Activated T-helper 2 cell treated with anti-CD3 and anti-CD28 coated beads, Interferon-gamma antibody, Interleukin-2, Interleukin-4, amounts not matched to agents 10 μg/mL and 5 μg/mL and 100 μg/mL, durations not matched to agents 14 hours and 24 hours and 36 hours (primary cell): Measurements from ENCODE around the gene RUSC2. TPM values are rescaled to one million over a fixed set of nuclear protein-coding genes. Genes with fewer than 3 reads are reported as not detected.

ENCODE experiments used
- DNase-seq: peaks from one replicate; pipeline ENCODE4 v3.0.0; 2021; ENCODE audit warnings: low spot score
- H3K27ac Mint-ChIP-seq: one replicate; pipeline ENCODE4 v1.8.0; 2021; ENCODE audit warnings: mixed read lengths
- H3K27me3 Mint-ChIP-seq: one replicate; pipeline ENCODE4 v1.8.0; 2021; ENCODE audit warnings: low read depth, mixed read lengths
- H3K36me3 Mint-ChIP-seq: one replicate; pipeline ENCODE4 v1.8.0; 2021; ENCODE audit warnings: low read depth, mixed read lengths
- H3K4me1 Mint-ChIP-seq: one replicate; pipeline ENCODE4 v1.8.0; 2021; ENCODE audit warnings: low read depth, mixed read lengths
- H3K4me3 Mint-ChIP-seq: one replicate; pipeline ENCODE4 v1.8.0; 2021; ENCODE audit warnings: low read depth, mild to moderate bottlenecking, moderate library complexity, mixed read lengths
- H3K9me3 Mint-ChIP-seq: one replicate; pipeline ENCODE4 v1.8.0; 2021; ENCODE audit warnings: mixed read lengths
- intact Hi-C: fragments of 100-400 bp; cut with micrococcal nuclease; formaldehyde crosslinking; loops from one replicate; pipeline ENCODE4 v1.15.1; 2023
- total RNA-seq: library from RNA; stranded (reverse); gene quantifications from 2 replicates; pipeline ENCODE4 v1.2.3, GENCODE V29; 2022

The RUSC2 gene
- total RNA-seq, 1 donor from 2014 or later = 5.9 TPM

GRCh38 chr9:35499701-35500030 is 9.8 kb downstream of the RUSC2 start:
- no peak overlapping the region for H3K27ac Mint-ChIP-seq
- H3K9me3 Mint-ChIP-seq = peaks cover 17% of the 10 kb centered on the region
- H3K4me1 Mint-ChIP-seq = peaks cover 15% of the 10 kb centered on the region
- no peak overlapping the region for H3K4me3 Mint-ChIP-seq
- peaks cover 6% of the 10 kb centered on the region for H3K36me3 Mint-ChIP-seq
- H3K27me3 Mint-ChIP-seq = no peaks in the 10 kb centered on the region
- intact Hi-C loops = no loop called here
- DNase-seq = no peak

- intact Hi-C loops = no loop called here
- H3K4me3 Mint-ChIP-seq = no peak overlapping the region
- no peak for DNase-seq
- no peaks in the 10 kb centered on the region for H3K27me3 Mint-ChIP-seq
- no peak overlapping the region for H3K27ac Mint-ChIP-seq
- H3K4me1 Mint-ChIP-seq = peaks cover 13% of the 10 kb centered on the region
- H3K36me3 Mint-ChIP-seq = peaks cover 6% of the 10 kb centered on the region
- peaks cover 17% of the 10 kb centered on the region for H3K9me3 Mint-ChIP-seq
These were observed 10.3 kb downstream of the RUSC2 start for GRCh38 chr9:35500130-35500748.

- no peak overlapping the region for H3K4me3 Mint-ChIP-seq
- H3K4me1 Mint-ChIP-seq = peaks cover 5% of the 10 kb centered on the region
- H3K36me3 Mint-ChIP-seq = peaks cover 2% of the 10 kb centered on the region
- H3K27me3 Mint-ChIP-seq = peaks cover 5% of the 10 kb centered on the region
- H3K9me3 Mint-ChIP-seq = peaks cover 17% of the 10 kb centered on the region
- no peak for DNase-seq
- H3K27ac Mint-ChIP-seq = no peak overlapping the region
- intact Hi-C loops = no loop called here
These were observed 12.0 kb downstream of the RUSC2 start for GRCh38 chr9:35501946-35502345.

GRCh38 chr9:35506359-35506758 is 16.4 kb downstream of the RUSC2 start:
- H3K9me3 Mint-ChIP-seq = no peaks in the 10 kb centered on the region
- peaks cover 2% of the 10 kb centered on the region for H3K4me1 Mint-ChIP-seq
- DNase-seq = no peak
- no peak overlapping the region for H3K27ac Mint-ChIP-seq
- H3K36me3 Mint-ChIP-seq = no peaks in the 10 kb centered on the region
- no peak overlapping the region for H3K4me3 Mint-ChIP-seq
- intact Hi-C loops = no loop called here
- peaks cover 7% of the 10 kb centered on the region for H3K27me3 Mint-ChIP-seq

GRCh38 chr9:35508069-35508468 is 18.2 kb downstream of the RUSC2 start:
- intact Hi-C loops = no loop called here
- Mint-ChIP-seq H3K4me3 (no peak overlapping the region), H3K9me3 (no peaks in the 10 kb centered on the region), H3K4me1 (no peaks in the 10 kb centered on the region), H3K36me3 (no peaks in the 10 kb centered on the region), H3K27ac (no peak overlapping the region), H3K27me3 (peaks cover 10% of the 10 kb centered on the region)
- DNase-seq = no peak

GRCh38 chr9:35510383-35510753 is 20.5 kb downstream of the RUSC2 start:
- Mint-ChIP-seq H3K4me1 (no peaks in the 10 kb centered on the region), H3K27ac (no peak overlapping the region), H3K27me3 (peaks cover 10% of the 10 kb centered on the region), H3K9me3 (no peaks in the 10 kb centered on the region), H3K4me3 (no peak overlapping the region), H3K36me3 (no peaks in the 10 kb centered on the region)
- no peak for DNase-seq
- intact Hi-C loops = no loop called here

- Mint-ChIP-seq H3K9me3 (no peaks in the 10 kb centered on the region), H3K27ac (no peak overlapping the region), H3K4me1 (no peaks in the 10 kb centered on the region), H3K36me3 (no peaks in the 10 kb centered on the region), H3K4me3 (no peak overlapping the region), H3K27me3 (peaks cover 8% of the 10 kb centered on the region)
- intact Hi-C loops = no loop called here
- DNase-seq = no peak
These were observed 21.0 kb downstream of the RUSC2 start for GRCh38 chr9:35510754-35511428.

GRCh38 chr9:35511453-35511852 is 21.5 kb downstream of the RUSC2 start:
- H3K27me3 Mint-ChIP-seq = peaks cover 6% of the 10 kb centered on the region
- H3K36me3 Mint-ChIP-seq = no peaks in the 10 kb centered on the region
- no peak overlapping the region for H3K27ac Mint-ChIP-seq
- intact Hi-C loops = no loop called here
- DNase-seq = no peak
- no peaks in the 10 kb centered on the region for H3K4me1 Mint-ChIP-seq
- no peaks in the 10 kb centered on the region for H3K9me3 Mint-ChIP-seq
- H3K4me3 Mint-ChIP-seq = no peak overlapping the region

GRCh38 chr9:35515766-35516165 is 25.9 kb downstream of the RUSC2 start:
- DNase-seq = no peak
- Mint-ChIP-seq H3K27ac (no peak overlapping the region), H3K4me1 (no peaks in the 10 kb centered on the region), H3K9me3 (no peaks in the 10 kb centered on the region), H3K4me3 (no peak overlapping the region), H3K27me3 (peaks cover 3% of the 10 kb centered on the region), H3K36me3 (no peaks in the 10 kb centered on the region)
- intact Hi-C loops = no loop called here

GRCh38 chr9:35516479-35516878 is 26.6 kb downstream of the RUSC2 start:
- intact Hi-C loops = no loop called here
- H3K4me3 Mint-ChIP-seq = no peak overlapping the region
- H3K4me1 Mint-ChIP-seq = no peaks in the 10 kb centered on the region
- no peaks in the 10 kb centered on the region for H3K9me3 Mint-ChIP-seq
- peaks cover 3% of the 10 kb centered on the region for H3K27me3 Mint-ChIP-seq
- no peak for DNase-seq
- H3K27ac Mint-ChIP-seq = no peak overlapping the region
- no peaks in the 10 kb centered on the region for H3K36me3 Mint-ChIP-seq

GRCh38 chr9:35517131-35517530 is 27.2 kb downstream of the RUSC2 start:
- no peak for DNase-seq
- Mint-ChIP-seq H3K4me3 (no peak overlapping the region), H3K4me1 (no peaks in the 10 kb centered on the region), H3K27me3 (peaks cover 3% of the 10 kb centered on the region), H3K9me3 (no peaks in the 10 kb centered on the region), H3K36me3 (no peaks in the 10 kb centered on the region), H3K27ac (no peak overlapping the region)
- intact Hi-C loops = no loop called here

GRCh38 chr9:35517552-35518224 is 27.8 kb downstream of the RUSC2 start:
- no peak for DNase-seq
- Mint-ChIP-seq H3K4me3 (no peak overlapping the region), H3K27ac (no peak overlapping the region), H3K9me3 (no peaks in the 10 kb centered on the region), H3K4me1 (no peaks in the 10 kb centered on the region), H3K36me3 (no peaks in the 10 kb centered on the region), H3K27me3 (peaks cover 1% of the 10 kb centered on the region)
- intact Hi-C loops = no loop called here

- no peaks in the 10 kb centered on the region for H3K9me3 Mint-ChIP-seq
- H3K27ac Mint-ChIP-seq = no peak overlapping the region
- H3K4me3 Mint-ChIP-seq = no peak overlapping the region
- no peaks in the 10 kb centered on the region for H3K4me1 Mint-ChIP-seq
- no peaks in the 10 kb centered on the region for H3K36me3 Mint-ChIP-seq
- no peak for DNase-seq
- intact Hi-C loops = no loop called here
- H3K27me3 Mint-ChIP-seq = no peaks in the 10 kb centered on the region
These were observed 28.4 kb downstream of the RUSC2 start for GRCh38 chr9:35518225-35518821.
